H54 (cell line): ENCODE measurements around the gene EFNA3.

Experiments used
- DNase-seq: peaks from one replicate; pipeline ENCODE4 v3.0.0; 2011; ENCODE audit warnings: low spot score, mixed read lengths; ENCODE audit not compliant: insufficient read length
- FAIRE-seq: peaks from 3 replicates; lab custom pipeline; 2011; peaks lifted over from hg19 to GRCh38; lab: Jason Lieb, UNC
- POLR2A ChIP-seq: IDR thresholded peaks from 2 replicates; pipeline ENCODE4 v1.6.1; 2011; ENCODE audit warnings: low read depth, mild to moderate bottlenecking, low read length

The EFNA3 gene

GRCh38 chr1:155078469-155079209, at the start of gene EFNA3:
TSS of gene EFNA3 (plus strand) at chr1:155078837. CDS start at chr1:155078942, 105 bp downstream.
- no peak for FAIRE-seq
- DNase-seq: peak; percentile 89
- no peak for TF ChIP-seq POLR2A

GRCh38 chr1:155029513-155030242, 49.0 kb upstream of the EFNA3 start:
- FAIRE-seq: no peak
- DNase-seq: no peak
- TF ChIP-seq POLR2A: no peak

- FAIRE-seq (no peak), DNase-seq (no peak)
- TF ChIP-seq POLR2A: no peak
Measured at GRCh38 chr1:155030243-155030795, 48.3 kb upstream of the EFNA3 start.

- TF ChIP-seq POLR2A: no peak
- DNase-seq: no peak
- FAIRE-seq: no peak
Measured at GRCh38 chr1:155030899-155031298, 47.7 kb upstream of the EFNA3 start.

- FAIRE-seq (no peak), DNase-seq (no peak)
- TF ChIP-seq POLR2A: no peak
Measured at GRCh38 chr1:155032886-155033285, 45.8 kb upstream of the EFNA3 start.

- DNase-seq (no peak), FAIRE-seq (no peak)
- no peak for TF ChIP-seq POLR2A
Measured at GRCh38 chr1:155033524-155033923, 45.1 kb upstream of the EFNA3 start, which contains the start of the genes DCST1 and DCST2. TSS of gene DCST1 (plus strand) at chr1:155033824. CDS start at chr1:155034037, 213 bp downstream. TSS of gene DCST2 (minus strand) at chr1:155033781. CDS start at chr1:155033701, 80 bp downstream.

GRCh38 chr1:155034318-155035208, 44.1 kb upstream of the EFNA3 start:
- FAIRE-seq (no peak), DNase-seq (no peak)
- no peak for TF ChIP-seq POLR2A

- DNase-seq: no peak
- FAIRE-seq: no peak
- TF ChIP-seq POLR2A: no peak
Measured at GRCh38 chr1:155035936-155036335, 42.7 kb upstream of the EFNA3 start.

GRCh38 chr1:155037043-155037442, 41.6 kb upstream of the EFNA3 start:
- DNase-seq (no peak), FAIRE-seq (no peak)
- TF ChIP-seq POLR2A: no peak

GRCh38 chr1:155037851-155038441, 40.7 kb upstream of the EFNA3 start:
- no peak for FAIRE-seq
- no peak for TF ChIP-seq POLR2A

GRCh38 chr1:155038602-155039307, 39.9 kb upstream of the EFNA3 start:
- TF ChIP-seq POLR2A: no peak
- no peak for FAIRE-seq

More at GRCh38 chr1:155037851-155038441, 40.7 kb upstream of the EFNA3 start:
- DNase-seq: no peak

GRCh38 chr1:155039308-155039669, 39.3 kb upstream of the EFNA3 start:
- DNase-seq: no peak

More at GRCh38 chr1:155038602-155039307, 39.9 kb upstream of the EFNA3 start:
- DNase-seq: no peak

More at GRCh38 chr1:155039308-155039669, 39.3 kb upstream of the EFNA3 start:
- no peak for TF ChIP-seq POLR2A
- no peak for FAIRE-seq
